ENCODE results near the gene SLC13A1. TPM values are rescaled to one million over a fixed set of nuclear protein-coding genes. Genes with fewer than 3 reads are reported as not detected.

Gene SLC13A1
- total and polyA plus RNA-seq, 10 of the 15 experiments (the other 5 are each of a cell fraction or from before 2014, with no cell fraction given): 0.10 TPM; not detected in 9

DNA sequence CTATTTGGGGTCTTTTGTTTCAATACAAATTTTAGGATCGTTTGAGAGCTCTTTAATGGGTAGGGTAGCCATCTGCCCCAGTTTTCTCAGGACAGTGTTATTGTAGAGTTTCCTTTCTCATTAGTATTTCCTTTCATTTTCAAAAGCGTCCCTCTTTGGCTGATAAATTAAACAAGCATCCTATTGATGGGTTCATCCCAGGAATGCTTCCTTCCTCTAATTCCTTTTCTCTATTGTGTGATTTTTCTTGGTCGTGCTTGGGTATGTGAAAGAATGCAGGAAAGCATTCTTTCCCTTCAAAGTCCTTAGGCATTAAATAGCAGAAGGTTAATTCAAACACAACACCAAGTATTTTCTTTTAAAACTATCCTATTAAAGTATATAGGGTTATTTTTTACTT is 14.0 kb downstream of the SLC13A1 start:
- Histone ChIP-seq H3K27me3 (replicated peaks in 1 of 2; ENCODE audit: control insufficient read depth in 2 of 2, insufficient read depth in 2 of 2, low read length in 1 of 2) (no peaks in the 10 kb centered on the region), H3K9ac (ENCODE audit: control insufficient read depth, insufficient read depth, low read length) (no peak overlapping the region), H3K4me1 (ENCODE audit: control insufficient read depth, insufficient read depth, low read length) (peaks cover 4% of the 10 kb centered on the region; the same call in 1 of the 2 replicates), H3K79me2 (ENCODE audit: control insufficient read depth, insufficient read depth, low read length) (no peaks in the 10 kb centered on the region), H3K9me3 (replicated peaks; ENCODE audit: control insufficient read depth, insufficient read depth, low read length) (peaks cover 3% of the 10 kb centered on the region; the same call in 2 of the 3 replicates), H3K36me3 (ENCODE audit: control insufficient read depth in 2 of 2, insufficient read depth in 2 of 2, low read length in 1 of 2) (no peaks in the 10 kb centered on the region), H3K4me2 (ENCODE audit: control insufficient read depth, insufficient read depth) (no peak overlapping the region), H3K27ac (ENCODE audit: control insufficient read depth, insufficient read depth) (no peak overlapping the region), H4K20me1 (ENCODE audit: control insufficient read depth, insufficient read depth) (no peaks in the 10 kb centered on the region), H2AFZ (ENCODE audit: control insufficient read depth, low read depth, low read length) (no peak overlapping the region), H3K4me3 (no peak overlapping the region)
- ChIA-PET RAD21 (ENCODE audit: unreplicated experiment) (interaction anchor here (0.6 kb wide), 1 partner anchor 181 kb away, joined by 3 read pairs; no protein-coding TSS in a partner anchor), POLR2A (no interaction called here), SMC1A (ENCODE audit: uncharacterized antibody, unreplicated experiment) (no interaction called here), CTCF (interaction anchor here (1.0 to 1.2 kb wide), 2 partner anchors 11 to 23 kb away, joined by 3 to 5 read pairs; no protein-coding TSS in a partner anchor)
- 27% methylated on average over 3 of the region's 3 CpGs for WGBS (ENCODE audit: insufficient coverage, insufficient replicate concordance, low lambda C conversion rate, missing lambda C conversion rate)
- in situ Hi-C loops (cut with MboI): no loop called here
- ATAC-seq (no peak), DNase-seq (ENCODE audit: low read depth, low spot score) (no peak), FAIRE-seq (no peak)
- no peak for TF ChIP-seq GATAD2B (conservative IDR thresholded peaks at IDR 0.05; ENCODE audit: low read depth)
- TF ChIP-seq, protein P1, sequence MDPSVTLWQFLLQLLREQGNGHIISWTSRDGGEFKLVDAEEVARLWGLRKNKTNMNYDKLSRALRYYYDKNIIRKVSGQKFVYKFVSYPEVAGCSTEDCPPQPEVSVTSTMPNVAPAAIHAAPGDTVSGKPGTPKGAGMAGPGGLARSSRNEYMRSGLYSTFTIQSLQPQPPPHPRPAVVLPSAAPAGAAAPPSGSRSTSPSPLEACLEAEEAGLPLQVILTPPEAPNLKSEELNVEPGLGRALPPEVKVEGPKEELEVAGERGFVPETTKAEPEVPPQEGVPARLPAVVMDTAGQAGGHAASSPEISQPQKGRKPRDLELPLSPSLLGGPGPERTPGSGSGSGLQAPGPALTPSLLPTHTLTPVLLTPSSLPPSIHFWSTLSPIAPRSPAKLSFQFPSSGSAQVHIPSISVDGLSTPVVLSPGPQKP (IDR thresholded peaks at IDR 0.05; ENCODE audit: low read depth, low read length): no peak
- no peak for TF ChIP-seq ZNF217 (IDR thresholded peaks at IDR 0.05)
- no TSS peak for BruUV-seq (replicated peaks)
- intact Hi-C loops (cut with micrococcal nuclease; ENCODE audit: unreplicated experiment): no loop called here

- no peak overlapping the region for H3K4me2 ChIP-seq (ENCODE audit: control insufficient read depth, insufficient read depth)
- in situ Hi-C loops (cut with MboI): no loop called here
- no peak overlapping the region for H3K27ac ChIP-seq (ENCODE audit: control insufficient read depth, insufficient read depth)
- H4K20me1 ChIP-seq (ENCODE audit: control insufficient read depth, insufficient read depth): no peaks in the 10 kb centered on the region
- intact Hi-C loops (cut with micrococcal nuclease; ENCODE audit: unreplicated experiment): no loop called here
- H3K9me3 ChIP-seq (replicated peaks; ENCODE audit: control insufficient read depth, insufficient read depth, low read length): peaks cover 3% of the 10 kb centered on the region; the same call in 2 of the 3 replicates
- DNase-seq (ENCODE audit: low read depth, low spot score) (no peak), ATAC-seq (no peak), FAIRE-seq (no peak)
- ChIA-PET RAD21 (ENCODE audit: unreplicated experiment) (no interaction called here), SMC1A (ENCODE audit: uncharacterized antibody, unreplicated experiment) (interaction anchor here (1.0 to 1.1 kb wide), 2 partner anchors 23 to 47 kb away, joined by 3 to 4 read pairs; no protein-coding TSS in a partner anchor), CTCF (no interaction called here), POLR2A (no interaction called here)
- no peaks in the 10 kb centered on the region for H3K4me1 ChIP-seq (ENCODE audit: control insufficient read depth, insufficient read depth, low read length)
- no TSS peak for BruUV-seq (replicated peaks)
- no peak overlapping the region for H2AFZ ChIP-seq (ENCODE audit: control insufficient read depth, low read depth, low read length)
- no peaks in the 10 kb centered on the region for H3K79me2 ChIP-seq (ENCODE audit: control insufficient read depth, insufficient read depth, low read length)
- no peaks in the 10 kb centered on the region for H3K27me3 ChIP-seq (replicated peaks in 1 of 2; ENCODE audit: control insufficient read depth in 2 of 2, insufficient read depth in 2 of 2, low read length in 1 of 2)
- H3K36me3 ChIP-seq (ENCODE audit: control insufficient read depth in 2 of 2, insufficient read depth in 2 of 2, low read length in 1 of 2): no peaks in the 10 kb centered on the region
- no peak overlapping the region for H3K9ac ChIP-seq (ENCODE audit: control insufficient read depth, insufficient read depth, low read length)
- H3K4me3 ChIP-seq: no peak overlapping the region
- TF ChIP-seq, protein P2, sequence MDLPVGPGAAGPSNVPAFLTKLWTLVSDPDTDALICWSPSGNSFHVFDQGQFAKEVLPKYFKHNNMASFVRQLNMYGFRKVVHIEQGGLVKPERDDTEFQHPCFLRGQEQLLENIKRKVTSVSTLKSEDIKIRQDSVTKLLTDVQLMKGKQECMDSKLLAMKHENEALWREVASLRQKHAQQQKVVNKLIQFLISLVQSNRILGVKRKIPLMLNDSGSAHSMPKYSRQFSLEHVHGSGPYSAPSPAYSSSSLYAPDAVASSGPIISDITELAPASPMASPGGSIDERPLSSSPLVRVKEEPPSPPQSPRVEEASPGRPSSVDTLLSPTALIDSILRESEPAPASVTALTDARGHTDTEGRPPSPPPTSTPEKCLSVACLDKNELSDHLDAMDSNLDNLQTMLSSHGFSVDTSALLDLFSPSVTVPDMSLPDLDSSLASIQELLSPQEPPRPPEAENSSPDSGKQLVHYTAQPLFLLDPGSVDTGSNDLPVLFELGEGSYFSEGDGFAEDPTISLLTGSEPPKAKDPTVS (IDR thresholded peaks at IDR 0.05; ENCODE audit: low read depth, low read length): no peak
- no peak for TF ChIP-seq POLR2AphosphoS2 (IDR thresholded peaks at IDR 0.05; ENCODE audit: low read depth, low read length)
- no peak for TF ChIP-seq MTA2 (IDR thresholded peaks at IDR 0.05; ENCODE audit: low read depth)
- TF ChIP-seq MYC (IDR thresholded peaks at IDR 0.05; ENCODE audit: insufficient read depth, insufficient read length, insufficient replicate concordance, low read length, severe bottlenecking): no peak
- no peak for TF ChIP-seq SREBF2 (IDR thresholded peaks at IDR 0.05; ENCODE audit: low read length)
- TF ChIP-seq NR2C2 (IDR thresholded peaks at IDR 0.05; ENCODE audit: borderline replicate concordance, control insufficient read depth, insufficient read length, low read depth): no peak
- no peak for TF ChIP-seq MEF2A (IDR thresholded peaks at IDR 0.05; ENCODE audit: insufficient read depth, low read depth, low read length)
- TF ChIP-seq, protein P3, sequence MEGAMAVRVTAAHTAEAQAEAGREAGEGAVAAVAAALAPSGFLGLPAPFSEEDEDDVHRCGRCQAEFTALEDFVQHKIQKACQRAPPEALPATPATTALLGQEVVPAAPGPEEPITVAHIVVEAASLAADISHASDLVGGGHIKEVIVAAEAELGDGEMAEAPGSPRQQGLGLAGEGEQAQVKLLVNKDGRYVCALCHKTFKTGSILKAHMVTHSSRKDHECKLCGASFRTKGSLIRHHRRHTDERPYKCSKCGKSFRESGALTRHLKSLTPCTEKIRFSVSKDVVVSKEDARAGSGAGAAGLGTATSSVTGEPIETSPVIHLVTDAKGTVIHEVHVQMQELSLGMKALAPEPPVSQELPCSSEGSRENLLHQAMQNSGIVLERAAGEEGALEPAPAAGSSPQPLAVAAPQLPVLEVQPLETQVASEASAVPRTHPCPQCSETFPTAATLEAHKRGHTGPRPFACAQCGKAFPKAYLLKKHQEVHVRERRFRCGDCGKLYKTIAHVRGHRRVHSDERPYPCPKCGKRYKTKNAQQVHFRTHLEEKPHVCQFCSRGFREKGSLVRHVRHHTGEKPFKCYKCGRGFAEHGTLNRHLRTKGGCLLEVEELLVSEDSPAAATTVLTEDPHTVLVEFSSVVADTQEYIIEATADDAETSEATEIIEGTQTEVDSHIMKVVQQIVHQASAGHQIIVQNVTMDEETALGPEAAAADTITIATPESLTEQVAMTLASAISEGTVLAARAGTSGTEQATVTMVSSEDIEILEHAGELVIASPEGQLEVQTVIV (IDR thresholded peaks at IDR 0.05; ENCODE audit: borderline replicate concordance, partially characterized antibody): no peak
Measured at GRCh38 chr7:123184271-123184670, 15.5 kb downstream of the SLC13A1 start.

Measured in GM12878 (cell line).